ENCODE results near the gene MICU2.

DNA sequence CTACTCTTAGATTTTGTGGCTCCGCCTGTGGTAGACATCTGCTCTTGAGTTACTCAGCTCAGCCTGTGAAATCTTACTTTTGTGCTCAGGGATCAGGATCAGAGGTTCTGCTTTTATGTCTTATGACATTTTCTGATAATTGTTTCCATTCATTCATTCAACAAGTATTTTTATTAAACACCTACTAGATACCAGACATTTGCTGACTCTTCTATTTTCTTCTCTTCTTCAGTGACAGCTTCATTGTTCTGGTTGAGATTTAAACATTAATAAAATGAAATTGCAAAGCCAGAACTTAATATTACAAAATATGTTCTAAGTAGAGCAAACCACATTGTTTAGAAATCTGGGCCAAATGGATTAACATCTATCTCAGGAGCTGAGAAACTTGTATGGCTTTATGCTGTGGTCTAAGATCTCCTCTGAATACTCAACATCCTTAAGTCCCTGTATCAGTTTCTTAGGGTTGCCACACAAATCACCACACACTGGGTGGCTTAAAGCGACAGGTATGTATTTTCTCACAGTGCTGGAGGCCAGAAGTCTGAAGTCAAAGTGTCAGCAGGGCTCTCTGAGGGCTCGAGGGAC lies 15.8 kb upstream of the MICU2 start:
- TF ChIP-seq, protein P1, sequence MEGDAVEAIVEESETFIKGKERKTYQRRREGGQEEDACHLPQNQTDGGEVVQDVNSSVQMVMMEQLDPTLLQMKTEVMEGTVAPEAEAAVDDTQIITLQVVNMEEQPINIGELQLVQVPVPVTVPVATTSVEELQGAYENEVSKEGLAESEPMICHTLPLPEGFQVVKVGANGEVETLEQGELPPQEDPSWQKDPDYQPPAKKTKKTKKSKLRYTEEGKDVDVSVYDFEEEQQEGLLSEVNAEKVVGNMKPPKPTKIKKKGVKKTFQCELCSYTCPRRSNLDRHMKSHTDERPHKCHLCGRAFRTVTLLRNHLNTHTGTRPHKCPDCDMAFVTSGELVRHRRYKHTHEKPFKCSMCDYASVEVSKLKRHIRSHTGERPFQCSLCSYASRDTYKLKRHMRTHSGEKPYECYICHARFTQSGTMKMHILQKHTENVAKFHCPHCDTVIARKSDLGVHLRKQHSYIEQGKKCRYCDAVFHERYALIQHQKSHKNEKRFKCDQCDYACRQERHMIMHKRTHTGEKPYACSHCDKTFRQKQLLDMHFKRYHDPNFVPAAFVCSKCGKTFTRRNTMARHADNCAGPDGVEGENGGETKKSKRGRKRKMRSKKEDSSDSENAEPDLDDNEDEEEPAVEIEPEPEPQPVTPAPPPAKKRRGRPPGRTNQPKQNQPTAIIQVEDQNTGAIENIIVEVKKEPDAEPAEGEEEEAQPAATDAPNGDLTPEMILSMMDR (CRISPR knock-in tag; IDR thresholded peaks at IDR 0.05): no peak
- TF ChIP-seq YY1 (IDR thresholded peaks at IDR 0.05; ENCODE audit: insufficient read depth, insufficient replicate concordance, low read depth, low read length) (no peak), ZNF441 (CRISPR knock-in tag; IDR thresholded peaks at IDR 0.05; ENCODE audit: borderline replicate concordance) (no peak), NPAS2 (CRISPR knock-in tag; IDR thresholded peaks at IDR 0.05; ENCODE audit: borderline replicate concordance) (no peak), TCF7 (IDR thresholded peaks at IDR 0.05; ENCODE audit: low read depth) (no peak)

Measured in HepG2 (cell line).